Activated CD8-positive, alpha-beta memory T cell treated with anti-CD3 and anti-CD28 coated beads for 48 hours (primary cell): ENCODE data around the gene MYO16.
"Not testable (repeated sequence)": the region's sequence is repeated elsewhere in the genome, so short reads cannot be mapped to it uniquely, and the experiment has no call there.

Experiments
- DNase-seq, 3 experiments: peaks; one replicate each; pipeline ENCODE4 v3.0.0-alpha.2; 2020; ENCODE audit warnings: low read depth in 2 of 3, low spot score in 2 of 3

The MYO16 gene

DNA sequence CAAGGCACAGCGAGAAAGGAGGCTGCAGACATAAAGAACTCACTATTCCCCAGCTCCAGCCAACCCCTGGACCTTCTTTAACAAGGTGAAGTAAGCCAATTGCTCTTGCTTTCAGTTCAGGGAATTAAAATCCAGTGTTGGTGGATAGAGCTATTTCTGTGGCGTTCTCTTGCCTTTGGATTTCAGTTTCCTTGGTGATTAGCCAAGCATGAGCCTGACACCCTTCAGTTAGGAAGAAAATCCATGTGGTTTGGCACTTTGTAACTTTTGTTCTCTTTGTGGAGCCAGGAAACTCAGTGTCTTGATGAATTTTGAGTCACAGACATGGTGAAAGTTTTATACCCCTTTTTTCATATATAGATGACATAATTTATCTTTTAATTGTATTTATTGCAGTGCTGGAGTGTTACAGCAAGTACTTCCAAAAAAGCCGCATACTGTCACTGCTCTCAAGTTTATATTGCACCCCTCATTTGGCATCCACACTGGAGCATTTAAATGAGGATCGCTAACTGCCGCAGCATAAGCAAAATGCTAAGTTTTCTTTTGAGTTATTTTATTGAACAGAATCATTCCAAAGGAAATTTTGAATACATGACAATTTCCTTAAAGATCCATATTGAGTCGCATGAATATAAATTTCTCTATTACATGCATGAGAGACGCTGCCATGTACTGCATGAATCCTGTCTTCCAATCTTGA is 406.8 kb downstream of the MYO16 start:
- DNase-seq: no peak

DNA sequence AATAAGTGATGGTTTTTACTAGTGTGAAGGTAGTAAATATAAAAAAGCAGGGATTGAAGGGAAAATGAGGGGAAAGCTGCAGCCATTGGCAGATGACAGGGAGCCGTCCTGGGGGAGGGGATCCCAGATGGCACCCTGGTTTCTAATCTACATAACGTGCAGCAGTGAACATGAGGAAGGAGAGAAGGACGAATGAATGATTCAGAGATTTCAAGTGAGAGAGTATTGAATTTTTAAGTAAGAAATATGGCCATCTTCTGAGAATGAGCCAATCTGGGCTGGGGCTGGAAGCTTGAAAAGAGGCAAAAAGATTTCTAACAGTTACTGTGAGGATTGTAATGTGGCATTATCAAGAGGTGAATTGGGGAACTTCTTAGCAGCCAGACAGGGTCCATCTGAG is 414.2 kb downstream of the MYO16 start:
- no peak for DNase-seq

DNA sequence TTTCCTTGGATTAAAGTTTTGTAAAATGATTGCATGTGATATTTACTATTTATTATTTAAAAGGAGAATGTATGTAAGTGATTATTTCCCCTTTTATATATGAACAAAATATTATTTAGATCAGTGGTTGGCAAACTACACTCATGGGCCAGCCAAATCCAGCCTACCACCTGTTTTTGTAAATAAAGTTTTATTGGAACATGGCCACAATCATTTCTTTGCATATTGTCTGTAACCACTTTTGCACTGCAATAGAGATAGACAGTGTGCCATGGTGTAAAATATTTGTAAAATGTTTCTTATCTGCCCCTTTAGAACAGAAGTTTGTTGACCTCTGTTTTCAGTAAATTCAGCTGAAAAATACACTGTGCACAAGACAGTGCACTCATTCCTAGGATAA is 426.4 kb downstream of the MYO16 start:
- no peak for DNase-seq

DNA sequence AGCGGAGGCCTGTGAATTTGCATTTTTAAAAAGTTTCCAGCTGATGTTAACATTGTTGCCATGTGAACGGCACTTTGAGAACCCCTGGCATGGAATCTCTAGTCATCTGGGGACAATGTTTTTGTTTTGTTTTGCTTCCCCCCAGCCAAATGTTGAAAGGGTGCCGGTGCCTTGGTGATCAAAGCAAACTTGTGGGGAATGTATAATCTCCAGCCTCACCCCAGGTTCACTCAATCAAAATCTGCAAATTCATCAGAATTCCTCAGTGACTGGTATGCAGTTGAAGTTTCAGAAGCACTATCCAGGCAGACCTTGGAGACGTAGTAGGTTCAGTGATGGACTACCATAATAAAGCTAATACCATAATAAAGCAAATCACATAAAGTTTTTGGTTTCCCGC is 428.7 kb downstream of the MYO16 start:
- DNase-seq: no peak

DNA sequence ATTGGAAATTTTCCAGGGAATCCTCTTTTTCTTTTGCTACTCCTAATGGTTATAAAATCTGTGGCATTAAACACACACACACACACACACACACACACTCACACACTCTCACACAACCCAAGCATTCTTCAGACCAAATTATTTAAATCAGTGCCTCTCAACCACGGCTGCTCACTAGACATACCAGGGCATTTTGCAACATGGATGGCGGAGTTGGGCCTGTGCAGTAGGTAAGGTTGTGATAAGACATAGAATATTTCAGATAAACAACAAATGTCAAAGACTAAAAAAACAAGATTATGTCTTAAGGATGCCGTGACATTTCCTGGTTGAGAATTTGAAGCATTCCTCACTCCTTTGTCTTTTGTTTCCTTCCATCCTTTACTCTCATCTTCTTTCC is 443.1 kb downstream of the MYO16 start:
- DNase-seq: no peak

DNA sequence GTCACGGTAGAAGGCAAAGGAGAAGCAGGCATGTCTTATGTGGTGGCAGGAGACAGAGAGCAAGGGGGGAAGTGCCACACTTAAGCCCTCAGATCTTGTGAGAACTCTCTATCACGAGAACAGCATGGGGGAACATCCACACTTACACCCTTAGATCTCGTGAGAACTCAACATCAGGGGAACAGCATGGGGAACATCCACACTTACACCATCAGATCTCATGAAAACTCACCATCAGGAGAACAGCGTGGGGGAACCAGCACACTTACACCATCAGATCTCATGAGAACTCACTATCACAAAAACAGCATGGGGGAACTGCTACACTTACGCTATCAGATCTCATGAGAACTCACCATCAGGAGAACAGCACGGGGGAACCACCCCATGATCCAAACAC is 445.0 kb downstream of the MYO16 start:
- DNase-seq: no peak

DNA sequence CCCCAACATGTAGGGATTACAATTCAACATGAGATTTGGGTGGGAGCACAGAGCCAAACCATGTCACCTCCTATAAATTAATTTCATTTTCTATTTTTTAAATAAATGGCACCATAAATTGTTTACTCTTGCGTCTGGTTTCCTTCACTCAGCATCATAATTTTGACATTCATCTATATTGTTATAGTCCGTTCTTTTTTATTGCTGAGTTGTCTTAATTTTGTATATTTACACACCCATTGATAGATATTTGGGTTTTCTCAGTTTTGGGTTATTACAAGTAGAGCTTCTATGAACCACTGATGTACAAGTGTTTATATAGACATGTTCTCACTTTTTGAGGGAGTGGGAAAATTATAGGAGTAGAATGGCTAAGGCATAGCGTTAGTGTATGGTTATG is 445.4 kb downstream of the MYO16 start:
- DNase-seq: no peak

DNA sequence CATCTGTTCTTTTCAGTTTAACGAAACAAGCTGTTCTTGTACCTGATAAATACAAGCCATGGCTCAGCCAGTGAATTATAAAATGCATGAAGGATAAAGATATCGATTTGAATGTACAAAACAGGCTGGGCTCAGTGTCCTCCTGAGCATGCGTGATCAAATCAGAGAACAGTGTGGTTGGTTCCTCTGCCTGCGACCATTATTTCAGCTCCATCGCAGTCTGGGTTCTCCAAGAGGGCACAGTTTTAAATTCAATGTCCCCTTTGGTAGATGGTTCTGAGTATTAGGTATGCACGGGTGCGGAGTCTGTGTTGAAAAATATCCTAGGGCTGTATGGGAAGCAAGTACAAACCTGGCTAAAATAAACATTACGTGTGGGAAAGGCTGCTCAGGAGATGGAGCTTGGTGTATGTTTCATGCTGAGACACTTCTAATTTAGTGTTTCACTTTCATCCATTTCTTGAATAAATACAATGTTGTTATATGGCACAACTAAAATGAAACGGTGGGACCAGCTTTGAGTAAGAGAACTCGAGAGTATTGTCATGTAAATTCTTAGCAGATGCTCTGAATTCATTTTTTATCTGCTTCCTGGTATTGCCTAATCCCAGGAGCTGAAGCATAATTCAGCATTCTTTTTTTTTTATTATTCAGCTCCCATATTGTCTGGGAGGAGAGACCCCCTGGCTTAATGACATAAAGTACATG is 458.7 kb downstream of the MYO16 start:
- DNase-seq: no peak

DNA sequence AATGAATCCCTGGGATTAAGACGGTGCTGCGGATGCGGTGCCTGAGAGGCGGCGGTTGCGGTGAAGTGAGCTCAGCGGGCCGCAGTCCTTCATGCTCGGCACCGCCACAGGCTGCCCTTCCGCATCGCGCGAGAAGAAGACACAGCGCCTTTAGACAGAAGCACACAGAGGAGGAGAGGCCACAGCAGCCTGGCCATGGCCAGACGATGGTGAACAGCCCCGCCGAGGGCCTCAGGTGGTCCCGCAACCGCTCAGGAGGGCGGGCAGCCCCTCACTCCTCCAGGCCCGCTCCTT is 459.2 kb downstream of the MYO16 start:
- no peak for DNase-seq

DNA sequence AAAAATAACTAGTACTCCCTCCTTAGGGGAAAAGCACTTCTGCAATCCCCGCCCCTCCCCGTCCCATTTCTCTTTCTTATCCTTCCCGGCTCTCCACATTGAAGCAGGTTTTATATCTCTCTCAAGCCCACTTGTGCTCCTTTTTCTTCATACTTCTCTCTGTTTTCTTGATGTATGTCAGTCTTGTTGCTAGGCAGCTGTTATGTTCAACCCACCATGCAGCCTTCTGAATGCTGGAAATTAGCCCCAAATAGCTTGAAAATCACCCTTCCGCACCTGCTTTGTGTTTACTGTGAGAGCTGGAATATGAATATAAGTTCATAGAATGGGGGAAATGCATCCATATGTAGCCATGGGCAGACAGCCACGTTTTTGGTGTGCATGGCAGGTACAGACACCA is 461.4 kb downstream of the MYO16 start:
- no peak for DNase-seq

DNA sequence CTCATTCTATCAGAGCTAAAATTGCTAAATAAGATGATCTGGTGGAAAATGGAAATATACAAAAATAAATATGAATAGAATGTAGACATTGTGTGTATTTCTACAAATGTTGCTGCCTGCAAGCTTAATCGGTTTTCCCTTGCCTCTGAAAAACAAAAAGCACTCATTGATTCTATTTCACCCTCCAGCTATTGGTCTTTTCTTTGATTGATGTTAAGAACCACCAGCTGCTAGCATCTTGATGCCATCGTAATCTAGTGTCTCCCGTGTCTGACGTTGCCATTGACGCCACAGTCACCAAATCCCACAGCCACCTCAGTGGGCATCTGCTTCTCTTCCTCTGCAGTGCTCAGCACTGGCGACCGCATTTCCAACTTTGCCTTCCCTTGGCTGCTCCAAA is 461.8 kb downstream of the MYO16 start:
- DNase-seq: no peak

DNA sequence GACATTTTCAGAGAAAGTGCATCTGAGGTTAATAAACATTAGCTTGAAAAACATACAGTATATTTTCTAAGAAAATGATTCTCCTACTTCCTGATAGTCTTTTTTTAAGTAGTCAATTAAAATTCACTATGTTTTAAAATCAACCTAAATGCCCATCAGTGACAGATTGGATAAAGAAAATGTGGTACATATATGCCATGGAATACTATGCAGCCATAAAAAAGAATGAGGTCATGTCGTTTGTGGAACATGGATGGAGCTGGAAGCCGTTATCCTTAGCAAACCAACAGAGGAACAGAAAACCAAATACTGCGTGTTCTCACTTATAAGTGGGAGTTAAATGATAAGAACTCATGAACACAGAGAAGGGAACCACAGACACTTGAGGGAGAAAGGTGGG is 462.8 kb downstream of the MYO16 start:
- DNase-seq: not testable (repeated sequence)

DNA sequence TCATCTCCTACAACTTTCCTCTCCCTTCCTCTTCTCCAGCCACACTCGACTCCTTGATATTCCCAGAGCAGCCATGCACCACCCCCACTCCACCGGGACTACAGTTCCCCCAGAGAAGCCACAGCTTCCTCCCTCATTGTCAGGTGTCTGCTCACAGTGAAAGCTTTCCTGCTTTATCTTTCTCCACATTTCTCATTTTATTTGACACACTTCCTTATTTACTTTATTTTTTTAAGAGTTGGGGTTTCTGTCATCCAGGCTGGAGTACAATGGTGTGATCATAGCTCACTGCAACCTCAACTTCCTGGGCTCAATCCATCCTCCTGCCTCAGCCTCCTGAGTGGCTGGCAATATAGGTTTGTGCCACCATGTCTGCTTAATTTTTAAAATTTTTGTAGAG is 464.6 kb downstream of the MYO16 start:
- DNase-seq: no peak

DNA sequence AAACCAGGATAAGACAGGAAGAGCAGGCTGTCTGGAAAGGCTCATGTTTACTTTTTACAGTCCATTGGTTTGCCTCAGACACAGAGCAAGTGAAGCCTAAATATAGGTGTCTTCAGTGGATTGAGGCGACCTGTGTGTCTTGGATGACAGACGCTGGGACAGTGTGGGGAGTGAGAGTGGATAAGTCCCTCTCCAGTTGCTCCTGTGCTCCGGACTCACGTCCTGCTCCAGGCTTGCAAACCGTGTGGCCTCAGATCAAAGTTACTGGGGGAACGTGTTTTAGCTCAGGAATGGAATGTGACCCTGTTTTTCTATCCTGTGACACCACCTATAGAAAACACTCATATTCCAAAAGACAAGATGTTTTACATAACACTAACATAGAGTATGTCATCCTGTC is 465.7 kb downstream of the MYO16 start:
- no peak for DNase-seq

DNA sequence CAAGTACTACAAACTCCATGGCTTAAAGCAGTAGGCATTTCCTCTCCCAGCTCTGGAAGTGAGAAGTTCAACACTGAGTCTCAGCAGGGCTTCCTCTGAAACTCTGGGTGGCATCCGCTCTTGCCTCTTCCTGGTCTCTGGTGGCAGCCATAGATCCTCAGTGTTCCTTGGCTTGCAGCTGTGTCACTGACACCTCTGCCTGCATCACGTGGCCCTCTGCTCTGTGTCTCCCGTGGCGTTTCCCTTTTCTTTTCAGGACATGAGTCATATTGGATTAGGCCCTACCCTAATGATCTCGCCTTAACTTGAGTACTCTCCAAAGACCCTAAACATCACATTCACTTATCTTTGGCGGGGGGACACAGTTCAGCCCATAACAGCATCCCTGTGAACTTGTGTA is 466.7 kb downstream of the MYO16 start:
- no peak for DNase-seq

DNA sequence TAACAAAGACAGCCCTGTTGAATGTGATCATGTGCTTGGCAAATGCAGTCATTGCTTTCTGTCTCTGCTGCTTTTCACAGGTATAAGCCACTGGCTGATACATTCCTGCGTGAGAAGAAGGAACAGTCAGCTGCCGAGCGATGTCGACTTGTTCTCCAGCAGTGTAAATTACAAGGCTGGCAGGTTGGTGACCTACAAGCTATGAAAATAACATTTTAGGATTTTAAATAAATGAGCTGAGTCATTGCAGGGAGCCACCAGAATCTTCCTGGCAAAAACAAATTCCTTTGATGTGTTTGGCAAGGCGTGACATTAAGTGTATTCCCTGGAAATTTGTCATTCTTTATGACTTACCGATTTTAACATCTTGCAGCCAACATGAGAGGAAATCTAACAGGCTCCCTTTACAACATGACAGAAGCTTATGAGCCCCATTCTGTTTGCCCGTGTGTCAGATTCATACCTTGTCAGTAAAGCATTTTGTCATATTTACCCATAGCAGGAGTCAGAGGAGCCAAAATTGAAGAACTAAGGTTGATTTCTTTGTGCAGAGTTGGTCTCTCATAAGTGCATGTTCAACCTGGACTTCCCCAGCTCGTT is 471.4 kb downstream of the MYO16 start:
- DNase-seq: no peak

DNA sequence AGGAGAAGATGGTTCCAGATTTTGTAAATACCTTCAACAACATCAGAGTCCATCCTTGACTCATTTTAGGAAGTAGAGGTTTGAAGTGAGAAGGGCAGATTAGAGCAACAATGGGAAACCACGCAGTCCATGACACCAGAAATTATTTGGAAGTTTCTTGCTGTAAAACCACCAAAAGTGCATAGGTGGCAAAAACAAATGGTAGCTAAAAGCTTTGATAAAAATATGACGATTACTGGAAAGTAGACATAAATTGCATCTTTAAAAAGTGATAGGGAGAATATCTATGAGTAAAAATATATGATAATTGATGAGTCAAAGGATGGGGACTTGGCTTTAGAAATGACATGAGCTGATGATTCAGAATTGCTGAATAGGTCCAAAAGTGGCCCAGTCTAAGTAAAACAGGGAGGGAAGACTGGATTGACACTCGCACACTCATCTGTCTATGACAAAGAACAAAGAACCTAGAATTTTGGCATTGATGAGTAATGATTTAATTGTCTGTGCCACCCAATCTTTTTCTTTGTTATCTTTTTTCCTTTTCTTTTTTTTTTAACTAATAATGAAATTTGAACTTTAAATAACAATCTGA is 472.2 kb downstream of the MYO16 start:
- DNase-seq: no peak

DNA sequence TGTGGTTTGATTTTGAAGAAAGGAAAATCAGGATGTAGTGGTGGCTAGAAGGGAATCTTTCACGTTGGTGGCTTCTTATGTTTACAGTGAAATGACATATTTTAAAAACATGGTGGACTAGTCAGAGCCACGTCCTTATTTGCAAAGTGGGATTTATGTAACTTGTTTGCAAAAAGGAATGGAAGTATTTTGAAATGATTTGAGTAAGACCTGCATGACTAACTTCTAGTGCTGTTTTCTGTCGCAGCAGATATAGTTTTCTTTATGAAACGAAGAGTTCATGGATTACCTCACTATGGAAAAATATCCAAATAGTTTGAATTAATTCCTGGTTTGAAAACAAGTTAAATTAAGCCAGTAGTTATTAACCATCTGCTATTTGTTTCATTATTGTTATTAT is 476.5 kb downstream of the MYO16 start:
- no peak for DNase-seq

DNA sequence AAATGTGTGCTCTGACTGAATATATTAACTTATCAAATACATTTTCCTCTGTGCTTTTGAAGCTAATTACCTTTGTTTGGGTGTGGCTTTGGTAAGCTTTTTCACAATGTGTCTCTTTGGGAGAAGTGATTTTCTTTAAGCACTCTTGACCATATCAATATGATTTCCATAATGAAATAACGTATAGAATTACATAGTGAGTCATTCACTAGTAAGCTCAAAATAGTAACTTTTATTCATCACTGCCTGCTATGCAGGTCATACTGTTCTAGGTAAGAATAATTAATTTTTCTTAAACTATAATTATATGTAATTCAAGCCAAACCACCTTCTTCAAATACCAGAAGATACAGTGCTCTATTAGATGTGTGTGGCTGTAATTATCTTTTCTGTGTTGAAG is 480.7 kb downstream of the MYO16 start:
- no peak for DNase-seq

DNA sequence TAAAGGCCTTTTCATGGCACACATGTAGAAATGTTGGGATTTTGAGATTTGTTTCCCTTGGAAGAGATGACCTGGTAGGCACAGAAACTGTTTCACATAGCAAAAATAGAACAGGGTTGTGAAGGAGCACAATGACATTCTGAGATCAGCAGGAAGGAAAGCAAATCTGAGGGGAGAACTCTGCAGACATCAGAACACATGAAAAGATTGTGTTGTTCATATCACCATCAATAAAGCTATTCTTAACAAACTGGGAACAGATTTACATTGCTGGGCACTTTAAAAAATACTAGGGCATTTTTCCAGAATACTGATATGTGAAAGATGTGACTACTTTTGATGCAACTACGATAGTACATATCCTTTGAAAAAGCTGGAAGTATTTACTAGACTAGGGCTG is 481.7 kb downstream of the MYO16 start:
- no peak for DNase-seq

DNA sequence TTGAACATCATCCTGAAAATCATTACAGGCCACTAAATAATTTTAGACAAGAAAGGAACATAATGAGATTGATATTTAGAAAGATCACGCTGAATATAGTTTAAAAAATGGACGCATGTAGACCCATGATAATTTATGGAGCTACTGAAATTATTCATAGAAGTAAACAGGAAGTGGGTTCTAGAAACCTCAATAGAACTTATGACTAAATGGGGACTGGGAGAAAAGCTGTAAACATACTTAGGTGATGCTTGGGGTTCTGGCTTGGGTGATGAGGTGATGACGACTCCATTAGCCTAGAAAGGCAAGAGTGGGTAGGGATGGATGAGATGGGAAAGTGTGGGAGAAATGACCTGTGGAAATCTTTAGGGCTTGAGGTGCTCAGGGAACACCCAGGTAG is 484.0 kb downstream of the MYO16 start:
- DNase-seq: no peak

DNA sequence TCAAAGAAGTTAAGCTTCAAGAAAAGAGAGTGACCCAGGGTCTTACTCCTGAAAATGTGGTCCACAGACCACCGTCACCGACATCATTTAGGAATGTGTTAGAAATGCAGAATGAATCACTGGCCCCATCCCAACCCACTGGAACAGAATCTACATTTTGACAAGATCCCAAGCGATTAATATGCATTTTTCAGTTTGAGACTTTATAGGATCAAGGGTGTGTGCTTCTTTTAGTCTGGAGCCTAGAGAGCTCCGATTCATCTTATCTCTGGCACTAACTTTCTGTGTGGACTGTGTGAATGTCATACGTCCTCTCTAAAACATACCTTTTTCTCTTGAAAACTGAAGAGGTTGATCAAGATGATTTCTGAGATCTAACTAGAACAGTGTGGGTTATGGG is 484.8 kb downstream of the MYO16 start:
- no peak for DNase-seq

DNA sequence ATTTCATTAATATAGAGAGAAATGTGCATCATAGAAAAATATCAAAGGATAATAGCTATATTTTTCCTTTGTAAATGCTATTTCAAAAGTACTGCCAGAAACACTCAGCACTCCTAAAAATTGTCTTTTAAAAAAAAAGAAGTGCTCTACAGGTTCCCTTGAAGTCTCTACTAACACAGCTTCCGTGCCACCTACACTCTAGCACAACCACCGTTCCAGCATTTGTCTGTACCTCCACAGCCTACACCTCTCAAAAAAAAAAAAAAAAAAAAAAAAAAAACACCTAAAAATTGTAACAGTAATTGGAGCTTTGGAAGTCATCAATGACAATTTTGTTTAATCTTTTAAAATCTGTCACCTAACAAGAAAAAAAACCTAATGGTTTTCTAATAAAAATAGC is 485.6 kb downstream of the MYO16 start:
- DNase-seq: no peak
